Stomach (tissue), 4 donors: ENCODE data around the gene RHOT2.

Experiments
- EP300 ChIP-seq: sonication (generic); formaldehyde crosslinking; IDR thresholded peaks from one replicate; pipeline ENCODE4 v1.6.1; 2017; ENCODE audit warnings: antibody characterized with exemption
- POLR2A ChIP-seq, 4 donors: fragments of 450-650 bp; IDR thresholded peaks; one replicate each; pipeline ENCODE4 v1.6.1; 2016; ENCODE audit warnings: antibody characterized with exemption in 4 of 4, control low read depth in 2 of 4, mild to moderate bottlenecking in 1 of 4, moderate library complexity in 1 of 4
- POLR2AphosphoS5 ChIP-seq, 3 donors: sonication (generic); formaldehyde crosslinking; IDR thresholded peaks; one replicate each; pipeline ENCODE4 v1.6.1; 2016; ENCODE audit warnings: antibody characterized with exemption in 3 of 3
- TF ChIP-seq, protein P1 (sequence below), 7 experiments: fragments of 450-650 bp in 4 of 7; fragments of 200-600 bp in 3 of 7; sonication (generic) in 3 of 7; IDR thresholded peaks; one replicate each; pipeline ENCODE4 v1.5.1; 2016 to 2019; ENCODE audit warnings: antibody characterized with exemption in 7 of 7, control low read depth in 2 of 7, mild to moderate bottlenecking in 1 of 7

- TF ChIP-seq, protein P1, sequence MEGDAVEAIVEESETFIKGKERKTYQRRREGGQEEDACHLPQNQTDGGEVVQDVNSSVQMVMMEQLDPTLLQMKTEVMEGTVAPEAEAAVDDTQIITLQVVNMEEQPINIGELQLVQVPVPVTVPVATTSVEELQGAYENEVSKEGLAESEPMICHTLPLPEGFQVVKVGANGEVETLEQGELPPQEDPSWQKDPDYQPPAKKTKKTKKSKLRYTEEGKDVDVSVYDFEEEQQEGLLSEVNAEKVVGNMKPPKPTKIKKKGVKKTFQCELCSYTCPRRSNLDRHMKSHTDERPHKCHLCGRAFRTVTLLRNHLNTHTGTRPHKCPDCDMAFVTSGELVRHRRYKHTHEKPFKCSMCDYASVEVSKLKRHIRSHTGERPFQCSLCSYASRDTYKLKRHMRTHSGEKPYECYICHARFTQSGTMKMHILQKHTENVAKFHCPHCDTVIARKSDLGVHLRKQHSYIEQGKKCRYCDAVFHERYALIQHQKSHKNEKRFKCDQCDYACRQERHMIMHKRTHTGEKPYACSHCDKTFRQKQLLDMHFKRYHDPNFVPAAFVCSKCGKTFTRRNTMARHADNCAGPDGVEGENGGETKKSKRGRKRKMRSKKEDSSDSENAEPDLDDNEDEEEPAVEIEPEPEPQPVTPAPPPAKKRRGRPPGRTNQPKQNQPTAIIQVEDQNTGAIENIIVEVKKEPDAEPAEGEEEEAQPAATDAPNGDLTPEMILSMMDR (IDR thresholded peaks at IDR 0.05): no peak
- no peak for TF ChIP-seq POLR2A (IDR thresholded peaks at IDR 0.05)
- TF ChIP-seq POLR2AphosphoS5 (IDR thresholded peaks at IDR 0.05): peak in 2 of 3 donors; percentile 73 to 93
- no peak for TF ChIP-seq EP300
These were observed 18.9 kb upstream of the RHOT2 start, which contains the start of gene WDR90 for GRCh38 chr16:648781-649589.
